ENCODE results near the gene PLA2G12A. TPM values are rescaled to one million over a fixed set of nuclear protein-coding genes. Genes with fewer than 3 reads are reported as not detected.

PLA2G12A gene
- total RNA-seq, 6 donors from 2014 or later = 8.4 to 34.2 (median 24.1) TPM

GRCh38 chr4:109703664-109704361 lies 26.1 kb downstream of the PLA2G12A start:
- no peak for DNase-seq
- Histone ChIP-seq H3K36me3 (peaks cover 0 to 5% (median 0%) of the 10 kb centered on the region in 4 donors), H3K9me3 (no peaks in the 10 kb centered on the region), H3K27me3 (no peaks in the 10 kb centered on the region), H3K4me1 (peaks cover 11 to 25% (median 19%) of the 10 kb centered on the region in 4 donors), H3K4me3 (peak overlapping the region; percentile 64 to 94 (median 78)), H3K27ac (peak overlapping the region; percentile 74 to 87 (median 86))
- TF ChIP-seq, protein P1, sequence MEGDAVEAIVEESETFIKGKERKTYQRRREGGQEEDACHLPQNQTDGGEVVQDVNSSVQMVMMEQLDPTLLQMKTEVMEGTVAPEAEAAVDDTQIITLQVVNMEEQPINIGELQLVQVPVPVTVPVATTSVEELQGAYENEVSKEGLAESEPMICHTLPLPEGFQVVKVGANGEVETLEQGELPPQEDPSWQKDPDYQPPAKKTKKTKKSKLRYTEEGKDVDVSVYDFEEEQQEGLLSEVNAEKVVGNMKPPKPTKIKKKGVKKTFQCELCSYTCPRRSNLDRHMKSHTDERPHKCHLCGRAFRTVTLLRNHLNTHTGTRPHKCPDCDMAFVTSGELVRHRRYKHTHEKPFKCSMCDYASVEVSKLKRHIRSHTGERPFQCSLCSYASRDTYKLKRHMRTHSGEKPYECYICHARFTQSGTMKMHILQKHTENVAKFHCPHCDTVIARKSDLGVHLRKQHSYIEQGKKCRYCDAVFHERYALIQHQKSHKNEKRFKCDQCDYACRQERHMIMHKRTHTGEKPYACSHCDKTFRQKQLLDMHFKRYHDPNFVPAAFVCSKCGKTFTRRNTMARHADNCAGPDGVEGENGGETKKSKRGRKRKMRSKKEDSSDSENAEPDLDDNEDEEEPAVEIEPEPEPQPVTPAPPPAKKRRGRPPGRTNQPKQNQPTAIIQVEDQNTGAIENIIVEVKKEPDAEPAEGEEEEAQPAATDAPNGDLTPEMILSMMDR (IDR thresholded peaks at IDR 0.05) = no peak
- TF ChIP-seq POLR2A (IDR thresholded peaks at IDR 0.05) (no peak), EP300 (IDR thresholded peaks at IDR 0.05) (no peak), POLR2AphosphoS5 (IDR thresholded peaks at IDR 0.05) (no peak)
- 3 to 11% methylated on average over 10 to 11 of the region's 11 CpGs for WGBS, 2 donors
- ATAC-seq (ENCODE audit: low FRiP score in 2 of 2) = peak in 1 of 2 donors; percentile 4

DNA sequence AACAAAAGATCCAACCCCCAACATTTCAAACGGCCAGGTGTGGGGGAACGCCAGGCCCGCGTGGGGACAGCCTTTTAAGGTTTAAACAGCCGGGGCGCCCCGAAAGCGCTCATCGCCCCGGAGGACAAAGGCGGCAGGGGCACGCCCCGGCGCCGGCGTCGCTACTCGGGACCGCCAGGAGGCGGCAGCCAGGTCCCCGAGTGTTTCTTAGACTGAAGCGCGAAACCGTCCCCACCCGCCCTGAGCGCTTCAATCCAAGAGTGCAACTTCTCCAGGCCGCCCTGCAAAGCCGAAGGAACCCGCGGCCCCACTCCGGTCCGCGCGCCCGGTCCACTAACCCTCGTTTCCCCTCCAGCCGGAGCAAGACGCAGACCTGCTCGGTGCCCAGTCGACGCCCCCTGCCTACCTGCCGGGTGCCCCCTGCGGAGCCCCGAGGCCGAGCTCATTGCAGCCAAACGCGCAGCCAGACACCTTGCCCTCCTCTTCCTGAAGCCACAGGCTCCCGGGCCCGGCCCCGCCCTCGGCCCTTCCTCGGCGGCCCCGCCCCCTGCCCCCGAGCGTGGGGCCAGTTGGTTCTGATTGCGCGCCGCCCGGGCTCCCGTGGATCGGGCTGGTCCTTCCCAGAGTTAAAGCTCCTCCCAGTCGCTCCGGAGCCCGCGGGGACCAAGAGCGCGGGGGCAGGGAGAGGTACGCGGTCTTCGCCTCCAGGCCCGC lies 26.8 kb downstream of the PLA2G12A start, which contains the start of gene CASP6:
CASP6 (minus strand) TSS at position 496 of the 714 bp plus-strand sequence; CDS start at position 446, 50 bp downstream.
- Histone ChIP-seq H3K27ac (peak within 1 kb of the TSS; percentile 74 to 87 (median 86)), H3K4me3 (peak within 1 kb of the TSS; percentile 64 to 94 (median 78)), H3K36me3 (peaks cover 0 to 3% (median 0%) of the 10 kb centered on the region in 4 donors), H3K9me3 (no peaks in the 10 kb centered on the region), H3K4me1 (peaks cover 11 to 25% (median 19%) of the 10 kb centered on the region in 4 donors), H3K27me3 (no peaks in the 10 kb centered on the region)
- 1% methylated on average over 54 of the region's 72 CpGs; no CpG with 5 or more reads in 1 of the 2 donors for WGBS, 2 donors
- ATAC-seq (ENCODE audit: low FRiP score in 2 of 2) (peak; percentile 94 to 98), DNase-seq (peak; percentile 94 to 98)
- TF ChIP-seq, protein P1 (IDR thresholded peaks at IDR 0.05) = peak; percentile 69 to 89 (median 82)
- TF ChIP-seq POLR2AphosphoS5 (IDR thresholded peaks at IDR 0.05) (peak; percentile 8 to 64), EP300 (IDR thresholded peaks at IDR 0.05) (no peak), POLR2A (IDR thresholded peaks at IDR 0.05) (peak in 2 of 4 donors; percentile 11 to 71)

DNA sequence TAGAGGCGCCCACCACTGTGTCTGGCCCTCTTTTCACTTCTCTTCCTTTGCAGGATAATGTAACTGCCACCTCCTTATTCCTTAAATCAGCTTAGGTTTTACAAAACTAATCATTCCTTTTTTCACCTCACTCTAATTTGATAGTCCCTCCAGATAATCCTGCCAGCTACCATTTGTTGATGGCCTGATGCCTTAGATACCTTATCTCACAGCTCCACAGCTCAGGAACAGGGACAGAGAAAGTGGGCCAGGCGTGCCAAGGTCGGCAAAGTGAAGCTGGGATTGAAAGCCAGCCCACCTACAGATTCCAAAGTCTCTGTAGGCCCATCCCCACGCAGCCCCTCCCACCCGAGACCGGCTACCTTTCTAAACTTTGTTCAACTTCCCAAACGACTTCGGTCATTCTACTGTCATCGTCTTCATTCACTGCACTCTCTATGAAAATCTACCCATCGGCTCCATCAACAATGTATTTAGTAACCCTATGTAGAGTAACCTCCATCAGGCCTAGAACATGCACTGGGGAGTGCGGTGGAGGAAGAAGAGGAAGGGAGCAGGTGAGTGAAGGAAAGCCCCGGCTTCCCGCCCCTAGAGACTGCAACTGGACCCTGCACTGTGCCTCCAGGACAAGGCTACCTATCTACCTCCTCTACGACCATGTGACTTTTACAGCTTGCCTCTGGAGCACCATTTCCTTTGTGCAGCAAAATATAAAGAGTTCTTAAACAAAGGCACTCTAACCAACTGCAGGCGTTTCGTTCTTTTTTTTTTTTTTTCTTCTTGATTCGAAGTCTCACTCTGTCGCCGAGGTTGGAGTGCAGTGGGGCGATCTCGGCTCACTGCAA lies 28.1 kb downstream of the PLA2G12A start:
- Histone ChIP-seq H3K27ac (peak overlapping the region; percentile 74 to 87 (median 86)), H3K36me3 (peaks cover 0 to 7% (median 3%) of the 10 kb centered on the region in 4 donors), H3K4me1 (peaks cover 11 to 25% (median 19%) of the 10 kb centered on the region in 4 donors), H3K9me3 (no peaks in the 10 kb centered on the region), H3K27me3 (no peaks in the 10 kb centered on the region), H3K4me3 (peak overlapping the region; percentile 64 to 94 (median 78))
- ATAC-seq (ENCODE audit: low FRiP score in 2 of 2) (no peak), DNase-seq (no peak)
- TF ChIP-seq POLR2AphosphoS5 (IDR thresholded peaks at IDR 0.05) = no peak
- TF ChIP-seq POLR2A (IDR thresholded peaks at IDR 0.05) = no peak
- no peak for TF ChIP-seq EP300 (IDR thresholded peaks at IDR 0.05)
- 34 to 48% methylated on average over 21 of the region's 21 CpGs for WGBS, 2 donors

- WGBS, 2 donors = 77 to 97% methylated on average over 8 of the region's 8 CpGs
- Histone ChIP-seq H3K27me3 (no peaks in the 10 kb centered on the region), H3K36me3 (peaks cover 0 to 21% (median 7%) of the 10 kb centered on the region in 4 donors), H3K4me3 (no peak overlapping the region), H3K4me1 (peaks cover 11 to 25% (median 19%) of the 10 kb centered on the region in 4 donors), H3K27ac (no peak overlapping the region), H3K9me3 (no peaks in the 10 kb centered on the region)
- DNase-seq = peak in 1 of 2 donors; percentile 24
- no peak for ATAC-seq (ENCODE audit: low FRiP score in 2 of 2)
- TF ChIP-seq, protein P1 (IDR thresholded peaks at IDR 0.05) = no peak
- TF ChIP-seq POLR2AphosphoS5 (IDR thresholded peaks at IDR 0.05) (no peak), POLR2A (IDR thresholded peaks at IDR 0.05) (no peak), EP300 (IDR thresholded peaks at IDR 0.05) (no peak)
Measured at GRCh38 chr4:109699553-109700225, 30.2 kb downstream of the PLA2G12A start.

All from upper lobe of left lung (tissue), 6 donors.